Left renal cortex interstitium (tissue), 4 donors: ENCODE data around the gene C2CD2. TPM values are rescaled to one million over a fixed set of nuclear protein-coding genes. Genes with fewer than 3 reads are reported as not detected.
"Not testable (repeated sequence)": the region's sequence is repeated elsewhere in the genome, so short reads cannot be mapped to it uniquely, and the experiment has no call there.

Experiments used
- DNase-seq, 4 donors: peaks; one replicate each; pipeline ENCODE4 v3.0.0-alpha.2; 2013; ENCODE audit warnings: low read depth in 4 of 4, low spot score in 2 of 4, missing footprints in 1 of 4
- polyA plus RNA-seq, 4 donors: library from polyadenylated mRNA; unstranded; fragments of 120-200 nt; gene quantifications; one replicate each; pipeline ENCODE4 v1.2.1, GENCODE V29; 2013; ENCODE audit not compliant: insufficient read length in 4 of 4

The C2CD2 gene
- polyA plus RNA-seq, 4 donors, result 12.5 to 20.0 (median 16.1) TPM

DNA sequence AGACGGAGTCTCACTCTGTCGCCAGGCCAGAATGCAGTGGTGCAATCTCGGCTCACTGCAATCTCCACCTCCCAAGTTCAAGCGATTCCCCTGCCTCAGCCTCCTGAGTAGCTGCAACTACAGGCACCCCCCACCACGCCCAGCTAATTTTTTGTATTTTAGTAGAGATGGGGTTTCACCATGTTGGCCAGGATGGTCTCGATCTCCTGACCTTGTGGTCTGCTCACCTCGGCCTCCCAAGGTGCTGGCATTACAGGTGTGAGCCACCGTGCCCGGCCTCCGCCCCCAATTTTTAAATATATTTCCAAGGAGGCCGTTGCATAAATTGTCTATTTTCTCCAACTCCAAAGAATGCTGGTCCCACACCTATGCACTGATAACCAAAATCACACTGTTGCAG, 5.9 kb upstream of the C2CD2 start:
- not testable (repeated sequence) for DNase-seq

DNA sequence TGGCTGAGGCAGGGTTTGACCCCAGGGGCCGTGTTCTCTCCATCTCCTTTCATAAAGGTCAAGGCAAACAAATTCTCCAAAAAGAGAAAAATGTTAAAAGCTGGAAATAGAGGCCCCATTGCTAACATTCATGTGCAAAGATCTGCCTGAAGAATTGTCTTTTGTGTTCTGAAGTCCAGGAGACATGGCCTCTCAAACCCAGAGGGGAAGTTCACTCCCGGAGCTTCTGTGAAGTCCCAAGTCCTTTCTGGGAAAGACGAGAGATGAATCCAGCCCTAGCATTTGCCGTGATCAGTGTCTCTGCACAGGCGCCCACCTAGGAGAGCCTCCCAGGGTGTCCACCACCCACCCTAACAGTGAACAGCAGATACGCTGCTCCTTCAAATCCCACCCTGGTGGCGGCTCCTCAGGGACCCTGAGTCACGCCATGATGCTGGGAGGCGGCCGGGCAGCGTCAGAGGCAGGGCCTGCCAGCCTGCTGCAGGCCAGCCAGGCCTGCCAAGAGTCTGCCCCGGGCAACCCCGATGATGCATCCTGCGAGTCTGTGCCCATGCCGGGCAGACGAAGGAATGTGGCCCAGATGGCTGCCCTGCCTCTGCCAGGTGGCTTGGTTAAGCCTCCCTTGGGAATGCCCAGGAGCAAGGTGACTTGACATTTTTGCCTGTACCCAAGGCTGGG, 5.2 kb upstream of the C2CD2 start:
- DNase-seq, result no peak

DNA sequence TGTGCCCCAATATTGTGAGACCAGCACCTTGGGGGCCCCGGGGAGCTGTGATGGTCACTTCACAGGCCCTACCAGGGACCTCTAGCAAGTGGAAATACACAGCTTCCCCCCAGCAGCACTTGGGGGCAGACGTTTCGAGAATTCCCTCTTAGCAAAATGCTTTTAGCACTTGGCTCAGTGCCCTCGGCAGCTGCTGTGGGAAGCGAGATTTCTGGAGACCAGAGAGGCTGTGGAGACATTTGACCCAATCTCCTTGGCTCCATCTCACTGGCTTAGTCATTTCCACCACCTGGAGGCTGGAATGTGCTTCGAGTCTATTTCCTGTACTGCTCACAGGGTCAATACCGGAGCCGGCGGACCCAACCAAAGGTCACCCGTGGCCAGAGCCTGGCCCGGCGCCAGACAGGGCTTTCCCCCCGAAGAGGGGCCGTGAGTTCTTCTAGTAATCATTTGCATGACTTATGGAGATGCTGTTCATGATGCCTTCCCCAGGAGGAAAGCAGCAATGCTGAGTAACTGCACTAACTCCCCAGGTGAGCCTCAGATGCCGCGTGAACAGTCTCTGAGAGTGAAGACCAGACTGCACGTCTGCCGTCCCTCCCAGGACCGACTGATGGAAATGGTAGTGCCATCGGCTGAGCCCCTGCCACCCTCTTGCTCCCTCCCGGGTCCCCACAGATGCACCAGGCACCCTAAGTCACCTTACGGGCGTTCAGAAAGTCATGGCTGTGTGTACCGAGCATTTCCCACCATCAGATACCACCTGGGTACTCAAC, 4.4 kb upstream of the C2CD2 start:
- DNase-seq, result peak in 1 of 4 donors; percentile 65

DNA sequence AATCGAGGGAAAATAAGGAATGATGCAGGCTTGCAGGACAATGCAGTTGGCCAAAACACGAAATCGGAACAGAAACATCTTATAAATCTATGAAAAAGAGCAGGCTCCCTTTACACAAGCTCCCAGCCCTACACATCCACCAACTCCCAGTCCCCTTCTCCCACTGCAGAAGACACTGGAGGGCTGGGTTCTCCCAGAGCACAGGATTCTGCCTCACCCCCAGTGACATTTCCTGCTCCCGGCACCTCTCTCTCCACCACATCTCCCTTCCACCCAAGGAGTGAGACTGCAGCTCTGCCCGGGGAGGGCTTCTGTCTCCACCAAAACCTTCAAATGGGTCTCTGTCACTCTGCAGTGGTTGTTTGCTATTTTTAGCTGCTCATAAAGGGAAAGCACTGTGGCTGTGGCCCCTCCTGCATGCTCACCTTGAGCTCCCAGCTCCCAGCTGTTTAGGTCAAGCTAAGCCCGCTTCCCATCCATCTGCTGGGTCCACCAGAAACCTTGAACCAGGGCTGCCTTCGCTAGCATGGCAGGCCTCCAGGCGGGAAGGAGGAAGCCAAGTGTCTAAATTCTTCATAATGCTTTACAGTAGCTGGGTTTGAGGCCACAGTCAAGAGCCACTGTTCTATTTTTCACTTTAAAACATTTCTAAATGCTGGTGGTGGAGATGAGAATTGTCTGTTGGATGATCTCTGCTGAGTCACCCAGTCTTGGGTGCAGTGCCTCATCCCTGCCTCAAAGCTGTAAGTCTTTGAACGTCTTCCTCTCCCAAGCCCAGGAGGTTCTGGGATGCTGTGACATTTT, 3.3 kb upstream of the C2CD2 start:
- no peak for DNase-seq

DNA sequence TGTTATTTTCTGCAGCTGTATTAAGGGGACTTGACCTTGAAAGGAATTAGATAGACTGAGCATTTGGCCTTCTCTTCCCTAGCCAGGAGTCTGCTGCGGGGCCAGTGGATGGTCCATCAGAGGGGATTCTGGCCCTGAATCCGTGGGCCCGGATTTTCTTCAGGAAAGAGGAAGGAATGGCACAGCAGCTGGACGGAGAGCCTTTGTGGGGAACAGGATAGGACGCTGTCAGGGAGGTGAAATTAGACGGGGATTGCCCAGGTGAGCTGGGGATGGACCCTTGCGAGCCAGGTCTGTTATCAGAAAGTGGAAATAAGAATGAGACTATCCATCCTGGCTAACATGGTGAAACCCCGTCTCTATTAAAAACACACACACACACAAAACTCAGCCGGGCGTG, 1.7 kb upstream of the C2CD2 start:
- DNase-seq, result no peak

DNA sequence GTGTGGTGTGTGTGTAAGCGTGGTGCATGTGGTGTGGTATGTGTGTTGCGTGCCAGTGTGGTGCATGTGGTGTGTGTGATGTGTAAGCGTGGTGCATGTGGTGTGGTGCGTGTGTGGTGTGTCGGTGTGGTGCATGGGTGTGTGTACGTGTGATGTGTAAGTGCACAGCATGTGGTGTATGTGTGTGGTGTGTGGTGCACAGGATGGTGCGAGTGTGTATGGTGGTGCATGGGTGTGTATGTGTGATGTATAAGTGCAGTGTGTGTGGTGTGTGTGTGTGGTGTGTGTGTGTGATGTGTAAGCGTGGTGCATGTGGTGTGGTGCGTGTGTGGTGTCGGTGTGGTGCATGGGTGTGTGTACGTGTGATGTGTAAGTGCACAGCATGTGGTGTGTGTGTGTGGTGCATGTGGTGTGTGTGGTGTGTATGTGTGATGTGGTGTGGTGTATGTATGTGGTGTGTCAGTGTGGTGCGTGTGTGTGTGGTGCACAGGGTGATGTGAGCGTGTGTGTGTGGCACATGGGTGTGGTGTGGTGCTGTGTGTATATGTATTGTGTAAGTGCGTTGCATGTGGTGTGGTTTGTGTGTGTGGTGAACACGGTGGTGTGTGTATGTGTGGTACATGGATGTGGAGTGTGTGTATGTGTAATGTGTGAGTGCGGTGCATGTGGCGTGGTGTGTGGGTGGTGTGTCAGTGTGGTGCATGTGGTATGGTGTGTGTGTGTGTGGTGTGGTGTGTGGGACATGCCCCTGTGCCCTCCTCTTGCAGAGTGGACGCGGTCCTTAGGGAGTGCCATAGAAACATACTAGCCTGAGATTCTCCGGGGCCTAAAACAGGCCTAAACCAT, 1.1 kb upstream of the C2CD2 start:
- no peak for DNase-seq

DNA sequence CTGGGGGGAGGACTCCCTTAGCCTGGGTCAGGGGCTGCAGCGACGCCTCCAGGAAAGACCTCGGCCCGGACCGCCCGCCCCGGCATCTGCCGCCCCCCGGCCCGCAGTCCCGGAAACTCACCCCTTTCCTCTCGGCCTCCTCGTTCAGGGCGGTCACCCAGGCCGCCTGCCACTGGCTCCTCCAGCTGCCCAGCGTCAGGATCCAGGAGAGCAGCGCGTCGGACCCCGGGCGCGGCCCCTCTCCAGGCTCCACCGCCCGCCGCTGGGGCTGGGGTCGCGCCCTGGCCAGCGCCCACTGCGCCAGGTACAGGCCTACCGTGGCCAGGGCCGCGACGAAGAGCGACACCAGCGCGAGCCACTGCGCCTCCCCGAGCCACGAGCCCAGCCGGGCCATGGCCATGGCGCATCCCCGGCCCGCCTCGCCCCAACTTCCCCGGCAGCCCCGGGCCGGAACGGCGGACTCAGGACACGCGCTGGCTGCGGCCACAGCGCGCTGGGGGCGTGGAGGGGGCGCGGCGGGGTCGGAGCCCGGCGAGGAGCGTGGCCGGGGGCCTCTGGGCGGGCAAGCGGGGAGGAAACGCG, 478 bp downstream of the C2CD2 start:
- no peak for DNase-seq

DNA sequence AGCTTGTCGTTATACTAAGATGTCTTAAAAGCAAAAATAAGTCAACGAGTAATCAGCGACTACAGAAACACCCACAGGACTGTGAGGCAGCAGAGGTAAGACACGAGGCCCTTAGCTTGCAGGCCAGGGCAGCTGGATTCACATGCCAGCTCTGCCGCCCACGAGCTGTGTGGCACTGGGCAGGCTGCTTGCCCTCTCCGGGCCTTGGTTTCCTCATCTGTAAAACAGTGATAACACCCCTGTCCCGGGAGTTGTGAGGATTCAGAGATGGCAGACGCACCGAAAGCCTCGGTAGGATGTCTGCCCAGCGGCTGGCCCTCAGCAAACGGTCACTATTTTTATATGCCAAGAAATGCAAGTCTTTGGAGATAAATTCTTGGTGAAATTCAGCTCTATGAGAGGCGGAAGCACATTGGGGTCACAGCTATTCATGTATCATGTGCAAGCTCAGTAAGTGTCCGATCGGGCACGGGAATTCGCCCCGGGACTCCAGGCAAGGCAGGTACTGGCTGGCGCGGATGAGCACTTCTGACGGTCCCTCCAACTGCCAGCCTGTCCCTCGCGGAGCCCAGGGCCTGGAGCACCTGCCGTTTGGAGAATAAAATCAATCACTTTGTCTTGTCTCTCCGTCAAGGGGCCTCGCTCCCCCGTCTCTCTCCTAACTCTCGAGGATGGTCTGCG, 1.1 kb downstream of the C2CD2 start:
- DNase-seq, result no peak

DNA sequence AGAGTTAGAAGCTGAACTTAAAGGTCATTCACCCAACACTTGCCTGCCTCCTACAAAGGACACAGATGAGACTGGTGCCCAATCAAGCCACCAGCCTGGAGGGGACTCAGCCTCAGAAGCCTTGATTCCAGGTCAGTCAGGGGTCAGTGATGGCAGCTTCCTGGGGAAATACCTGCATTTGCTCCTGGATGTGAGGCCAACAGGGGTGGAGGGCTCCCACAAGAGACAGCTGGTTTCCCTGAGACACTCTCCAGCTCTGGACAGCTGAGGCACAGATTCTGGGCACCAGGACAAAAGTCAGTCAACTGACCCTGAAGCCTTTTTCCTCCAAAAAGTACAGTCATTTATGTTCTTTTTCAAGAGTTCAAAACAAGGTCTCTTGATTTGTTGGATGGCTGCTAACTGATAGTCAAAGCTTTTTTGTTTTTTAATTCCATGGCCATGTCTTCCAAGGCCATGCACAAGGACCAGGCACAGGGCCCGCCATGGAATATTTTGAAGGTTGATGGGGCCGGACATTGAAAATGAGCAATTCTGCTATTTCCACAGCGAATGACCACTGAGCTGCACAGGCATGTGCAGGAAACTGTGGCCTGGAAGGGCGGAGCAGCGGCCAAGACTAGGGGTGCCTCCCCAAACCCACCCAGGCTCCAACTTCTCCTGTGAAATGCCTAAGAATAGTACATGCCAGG, 1.8 kb downstream of the C2CD2 start:
- no peak for DNase-seq

DNA sequence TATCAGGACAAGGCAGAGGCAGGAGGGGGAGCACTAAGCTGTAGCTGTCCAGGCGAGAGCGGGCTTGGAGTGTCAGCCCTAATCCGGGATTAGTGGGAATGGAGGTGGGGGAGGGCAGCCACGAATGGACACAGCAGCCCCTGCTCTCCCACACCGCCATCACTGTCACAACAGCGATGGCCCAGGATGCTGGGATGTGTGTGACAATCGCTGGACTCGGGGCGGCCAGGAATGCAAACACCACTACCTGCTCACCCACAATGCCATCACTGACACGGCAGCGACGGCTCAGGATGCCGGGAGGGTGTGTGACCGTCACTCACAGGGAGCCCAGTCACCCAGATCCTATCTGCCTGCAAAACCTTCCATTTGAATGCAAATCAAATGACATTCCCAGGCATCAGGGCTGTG, 2.9 kb downstream of the C2CD2 start:
- no peak for DNase-seq

DNA sequence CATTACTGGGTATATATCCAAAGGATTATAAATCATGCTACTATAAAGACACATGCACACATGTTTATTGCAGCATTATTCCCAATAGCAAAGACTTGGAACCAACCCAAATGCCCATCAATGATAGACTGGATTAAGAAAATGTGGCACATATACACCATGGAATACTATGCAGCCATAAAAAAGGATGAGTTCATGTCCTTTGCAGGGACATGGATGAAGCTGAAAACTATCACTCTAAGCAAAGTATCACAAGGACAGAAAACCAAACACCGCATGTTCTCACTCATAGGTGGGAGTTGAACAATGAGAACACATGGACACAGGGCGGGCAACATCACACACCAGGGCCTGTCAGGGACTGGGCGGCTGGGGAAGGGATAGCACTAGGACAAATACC, 4.2 kb downstream of the C2CD2 start:
- DNase-seq, result not testable (repeated sequence)

DNA sequence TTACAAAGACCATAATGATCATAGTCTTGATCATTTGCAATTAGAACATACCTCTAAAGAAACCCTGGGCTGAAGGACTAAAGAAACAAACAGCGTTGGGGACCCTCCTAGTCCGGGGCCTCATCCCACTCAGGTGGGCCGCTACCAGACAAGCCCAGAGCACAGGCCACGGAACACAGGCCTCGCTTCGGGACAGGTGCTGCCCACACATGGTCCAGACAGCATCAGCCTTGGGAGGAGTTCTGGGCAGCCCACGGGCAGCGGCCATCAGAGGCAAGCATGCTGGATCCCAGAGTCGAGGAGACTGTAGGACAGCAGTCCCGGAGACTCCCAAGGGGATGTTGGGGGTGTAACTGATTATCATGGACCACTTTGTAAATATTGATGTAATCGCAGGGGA, 4.9 kb downstream of the C2CD2 start:
- DNase-seq, result no peak

DNA sequence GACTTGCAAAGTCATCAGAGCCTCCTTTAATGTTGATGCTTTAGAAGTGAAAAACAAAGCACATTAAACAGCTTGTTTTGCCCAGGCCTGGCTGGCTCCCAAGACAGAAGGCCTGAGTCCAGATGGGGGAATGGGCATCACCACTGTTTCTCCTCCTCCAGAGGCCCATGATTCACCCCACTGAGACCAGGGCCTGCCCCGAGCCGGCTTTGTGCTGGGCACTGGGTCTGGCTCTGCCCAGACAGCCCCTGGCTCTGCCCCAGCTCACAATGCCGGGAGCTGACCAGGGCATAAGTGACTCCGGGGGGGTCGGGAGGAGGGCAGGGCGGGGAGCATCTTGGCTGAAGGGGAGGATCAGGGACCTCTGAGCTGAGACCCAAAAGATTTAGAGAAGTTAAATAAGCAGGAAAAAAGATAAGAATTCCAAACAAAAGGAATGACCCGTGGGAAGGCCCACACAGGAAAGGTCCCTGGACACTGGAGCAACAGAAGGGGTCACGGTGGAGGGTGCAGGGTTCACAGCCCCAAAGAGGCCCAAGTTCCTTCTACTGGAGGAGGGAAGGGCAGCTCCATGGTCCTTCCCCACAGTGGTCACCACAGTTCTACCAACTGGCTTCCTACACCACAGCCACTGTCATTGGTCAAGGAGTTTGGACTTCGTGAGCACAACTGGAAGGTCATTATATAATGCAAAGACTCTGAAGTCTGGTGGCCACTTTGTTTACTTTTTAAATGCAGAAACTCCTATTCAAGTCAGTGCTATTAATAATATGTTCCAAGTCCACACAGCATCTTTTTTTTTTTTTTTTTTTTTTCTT, 5.5 kb downstream of the C2CD2 start:
- no peak for DNase-seq

DNA sequence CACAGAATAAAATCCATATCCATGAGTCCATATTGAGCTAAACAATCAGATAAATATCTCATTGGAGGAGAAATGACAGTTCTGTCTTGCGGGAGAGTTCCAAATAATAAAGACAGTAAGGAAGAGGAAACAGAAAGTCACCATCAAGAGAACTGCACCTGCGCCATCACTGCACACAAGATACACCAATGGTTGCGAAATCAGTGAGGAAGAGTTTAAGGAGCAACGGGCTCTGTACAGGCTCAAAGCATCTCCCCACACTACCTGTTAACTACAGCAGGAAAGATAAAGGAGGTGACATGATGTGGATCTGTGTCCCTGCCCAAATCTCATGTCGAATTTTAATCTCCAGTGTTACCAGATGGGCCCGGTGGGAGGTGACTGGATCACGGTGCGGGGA, 7.8 kb downstream of the C2CD2 start:
- DNase-seq, result no peak

DNA sequence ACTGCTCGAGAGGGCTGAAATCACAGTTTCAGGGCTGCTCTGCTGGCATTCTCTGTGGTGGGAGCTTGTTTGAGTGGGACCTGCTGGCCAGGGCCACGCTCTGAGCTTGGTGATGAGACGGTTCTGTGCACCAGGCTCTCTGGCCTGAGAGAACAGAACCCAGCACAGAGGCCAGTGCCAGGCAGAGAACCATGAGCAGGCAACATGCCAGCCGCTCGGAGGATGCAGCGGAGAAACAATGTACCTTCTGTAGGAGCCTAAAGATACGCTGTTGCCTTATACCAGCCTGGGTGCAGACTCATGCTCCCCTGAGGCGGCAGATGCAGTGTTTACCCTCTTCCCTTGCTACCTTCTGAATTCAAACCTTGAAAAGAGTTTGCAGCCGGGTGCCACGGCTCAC, 10.0 kb downstream of the C2CD2 start:
- DNase-seq, result no peak

DNA sequence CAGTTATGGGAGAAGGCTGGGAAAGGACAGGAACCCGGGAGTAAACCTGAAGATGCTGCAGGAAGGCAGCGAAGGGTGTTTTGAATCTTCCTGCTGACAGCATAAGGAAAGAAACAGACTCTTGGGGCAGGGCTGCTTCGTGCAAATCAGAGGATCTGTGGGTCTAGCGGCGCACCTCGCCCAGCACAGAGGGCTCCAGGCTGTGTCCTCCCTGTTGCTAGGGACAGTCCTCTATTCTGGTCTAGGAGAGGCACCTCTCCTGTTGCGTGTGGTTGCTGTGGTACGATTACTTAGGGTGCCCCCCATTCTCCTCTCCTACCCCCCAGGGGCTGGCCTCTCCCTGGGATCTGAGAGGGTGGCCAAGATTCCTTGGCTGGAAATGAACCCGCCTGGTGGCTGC, 11.4 kb downstream of the C2CD2 start:
- DNase-seq, result no peak

DNA sequence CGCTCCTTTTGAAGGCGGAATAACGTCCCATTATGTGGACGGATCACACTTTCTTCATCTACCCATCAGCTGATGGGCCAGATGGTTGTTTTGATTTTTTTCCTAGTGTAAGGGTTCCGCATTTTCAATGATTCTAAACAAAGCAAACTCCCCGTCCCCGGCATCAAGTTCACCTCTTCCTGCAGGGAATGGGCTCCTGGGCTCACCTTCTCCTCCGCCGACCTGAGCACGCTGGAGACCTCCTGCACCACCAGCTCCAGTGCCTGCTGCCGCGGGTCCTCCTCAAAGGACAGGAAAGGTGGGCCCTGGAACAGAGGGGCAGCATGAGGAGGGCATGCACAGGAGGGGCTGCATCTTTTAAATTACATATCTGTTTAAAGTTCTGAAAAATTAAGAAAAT, 11.9 kb downstream of the C2CD2 start:
- no peak for DNase-seq

DNA sequence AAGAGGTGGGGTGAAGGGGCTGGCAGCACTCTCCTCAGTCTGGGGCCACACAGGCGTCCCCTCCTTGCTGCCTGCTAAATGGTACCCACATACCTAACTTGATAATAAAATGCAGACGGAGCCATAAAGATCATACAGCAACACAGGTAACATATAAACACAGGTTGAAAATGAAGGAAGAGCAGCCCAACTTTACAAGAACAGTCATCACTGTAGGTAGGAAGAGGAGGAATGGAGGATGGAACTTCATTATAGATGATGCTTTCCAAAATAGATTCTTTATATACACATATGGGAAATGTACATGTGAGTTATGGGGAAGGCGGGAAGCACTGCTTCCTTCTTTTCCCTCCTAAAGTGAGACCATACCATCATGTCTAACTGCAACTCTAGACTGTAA, 13.4 kb downstream of the C2CD2 start:
- no peak for DNase-seq
